MM.1S (cell line): ENCODE measurements around the gene DYRK1B.

Source experiments
- CTCF ChIP-seq: fragments of 300-600 bp; sonication (generic); IDR thresholded peaks from 2 replicates; pipeline ENCODE4 v1.5.1; 2016; ENCODE audit warnings: antibody characterized with exemption, low read length, mixed read lengths
- EZH2 ChIP-seq: fragments of 300-600 bp; sonication (generic); optimal IDR thresholded peaks from 2 replicates; pipeline ENCODE3; 2017; ENCODE audit warnings: low read depth, mild to moderate bottlenecking, antibody characterized with exemption, low read length, mixed read lengths

DNA sequence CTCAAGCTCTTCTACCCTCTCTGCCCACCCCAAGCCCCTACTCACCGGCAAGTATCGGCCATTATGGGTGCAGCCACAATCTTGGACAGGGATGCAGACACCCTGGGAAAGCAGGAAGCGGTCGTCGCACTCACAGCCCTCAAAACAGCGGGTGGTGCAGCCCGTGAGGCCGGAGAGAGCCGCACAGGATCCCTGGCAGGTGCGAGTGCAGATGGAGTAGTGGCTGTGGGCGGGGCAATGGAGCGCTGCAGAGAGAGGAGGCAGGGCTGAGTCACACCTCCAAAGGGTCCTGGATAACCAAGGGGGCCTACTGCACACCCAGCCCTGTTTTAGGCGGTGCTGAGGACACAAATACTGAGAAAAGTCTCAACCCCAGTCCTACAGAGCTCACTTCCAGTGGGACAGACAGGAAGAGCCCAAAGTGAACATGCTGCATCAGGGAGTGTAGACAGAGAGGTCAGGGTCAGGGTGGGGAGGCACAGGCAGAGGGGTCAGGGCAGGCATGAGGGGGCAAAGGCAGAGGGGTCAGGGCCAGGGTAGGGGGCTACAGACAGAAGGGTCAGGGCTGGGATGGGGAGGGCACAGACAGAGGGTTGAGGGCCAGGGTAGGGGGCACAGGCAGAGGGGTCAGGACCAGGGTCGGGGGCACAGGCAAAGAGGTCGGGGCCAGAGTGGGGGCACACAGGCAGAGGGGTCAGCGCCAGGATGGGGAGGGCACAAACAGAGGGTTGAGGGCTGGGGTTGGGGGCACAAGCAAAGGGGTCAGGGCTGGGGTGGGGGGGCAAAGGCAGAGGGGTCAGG, 36.4 kb upstream of the DYRK1B start:
- TF ChIP-seq CTCF: no peak
- no peak for TF ChIP-seq EZH2
